SK-N-MC (cell line): ENCODE measurements around the gene ALDH1A2.

Experiments
- EZH2 ChIP-seq: fragments of 200-600 bp; sonication (generic); IDR thresholded peaks from one replicate; pipeline ENCODE4 v1.6.1; 2017; ENCODE audit warnings: antibody characterized with exemption
- POLR2AphosphoS5 ChIP-seq: IDR thresholded peaks from 2 replicates; pipeline ENCODE4 v1.6.1; 2012; ENCODE audit warnings: mild to moderate bottlenecking, low read depth, low read length, borderline replicate concordance

DNA sequence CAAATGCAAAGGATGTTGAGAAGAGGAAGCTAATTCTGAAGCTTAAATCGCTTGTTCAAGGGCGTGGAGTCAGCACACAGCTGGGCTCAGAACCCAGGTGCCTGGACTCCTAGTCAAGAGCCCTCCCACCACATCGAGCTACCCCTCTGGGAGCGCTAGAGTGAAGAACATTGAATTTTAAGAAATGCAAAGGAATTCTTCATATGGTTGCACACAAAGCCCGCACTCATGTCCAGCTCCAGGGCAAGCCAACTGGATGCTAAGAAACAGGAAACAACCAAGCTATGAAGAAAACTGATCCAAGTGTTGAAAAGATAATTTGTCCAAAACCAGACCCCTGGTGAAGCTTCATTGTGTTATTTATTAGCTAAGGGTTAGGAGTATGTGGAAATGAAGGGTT is 122.3 kb downstream of the ALDH1A2 start:
- TF ChIP-seq POLR2AphosphoS5 (no peak), EZH2 (no peak)
